ENCODE measurements around the gene TMEM151B.

DNA sequence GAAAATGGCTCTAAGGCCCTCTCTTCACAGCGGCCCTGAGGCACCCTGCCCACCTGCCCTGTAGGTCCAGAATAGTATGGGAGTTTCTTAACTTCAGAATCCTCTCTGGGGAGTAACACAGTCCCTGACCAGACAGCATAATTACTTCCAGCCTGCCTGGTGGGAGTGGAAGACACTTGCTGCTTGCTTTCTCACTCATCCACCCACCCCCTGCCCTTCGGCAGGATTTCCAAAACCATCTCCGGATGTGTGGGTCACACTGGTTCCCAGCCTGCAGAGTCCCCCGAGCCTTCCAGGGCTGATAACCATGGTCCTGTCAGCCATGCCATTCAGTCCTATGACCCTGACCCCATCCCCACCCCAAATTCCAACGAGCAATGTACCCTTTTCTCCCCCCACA lies 41.4 kb upstream of the TMEM151B start:
- TF ChIP-seq, protein P1, sequence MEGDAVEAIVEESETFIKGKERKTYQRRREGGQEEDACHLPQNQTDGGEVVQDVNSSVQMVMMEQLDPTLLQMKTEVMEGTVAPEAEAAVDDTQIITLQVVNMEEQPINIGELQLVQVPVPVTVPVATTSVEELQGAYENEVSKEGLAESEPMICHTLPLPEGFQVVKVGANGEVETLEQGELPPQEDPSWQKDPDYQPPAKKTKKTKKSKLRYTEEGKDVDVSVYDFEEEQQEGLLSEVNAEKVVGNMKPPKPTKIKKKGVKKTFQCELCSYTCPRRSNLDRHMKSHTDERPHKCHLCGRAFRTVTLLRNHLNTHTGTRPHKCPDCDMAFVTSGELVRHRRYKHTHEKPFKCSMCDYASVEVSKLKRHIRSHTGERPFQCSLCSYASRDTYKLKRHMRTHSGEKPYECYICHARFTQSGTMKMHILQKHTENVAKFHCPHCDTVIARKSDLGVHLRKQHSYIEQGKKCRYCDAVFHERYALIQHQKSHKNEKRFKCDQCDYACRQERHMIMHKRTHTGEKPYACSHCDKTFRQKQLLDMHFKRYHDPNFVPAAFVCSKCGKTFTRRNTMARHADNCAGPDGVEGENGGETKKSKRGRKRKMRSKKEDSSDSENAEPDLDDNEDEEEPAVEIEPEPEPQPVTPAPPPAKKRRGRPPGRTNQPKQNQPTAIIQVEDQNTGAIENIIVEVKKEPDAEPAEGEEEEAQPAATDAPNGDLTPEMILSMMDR (IDR thresholded peaks at IDR 0.05): no peak
- TF ChIP-seq POLR2AphosphoS5 (IDR thresholded peaks at IDR 0.05) (no peak), POLR2A (IDR thresholded peaks at IDR 0.05; ENCODE audit: low read depth) (no peak), EP300 (IDR thresholded peaks at IDR 0.05) (no peak)

Measured in esophagus muscularis mucosa (tissue), 4 donors.